Measurements from ENCODE around the gene OPN1MW3.
"Not testable (repeated sequence)": the region's sequence is repeated elsewhere in the genome, so short reads cannot be mapped to it uniquely, and the experiment has no call there.

Gene OPN1MW3

DNA sequence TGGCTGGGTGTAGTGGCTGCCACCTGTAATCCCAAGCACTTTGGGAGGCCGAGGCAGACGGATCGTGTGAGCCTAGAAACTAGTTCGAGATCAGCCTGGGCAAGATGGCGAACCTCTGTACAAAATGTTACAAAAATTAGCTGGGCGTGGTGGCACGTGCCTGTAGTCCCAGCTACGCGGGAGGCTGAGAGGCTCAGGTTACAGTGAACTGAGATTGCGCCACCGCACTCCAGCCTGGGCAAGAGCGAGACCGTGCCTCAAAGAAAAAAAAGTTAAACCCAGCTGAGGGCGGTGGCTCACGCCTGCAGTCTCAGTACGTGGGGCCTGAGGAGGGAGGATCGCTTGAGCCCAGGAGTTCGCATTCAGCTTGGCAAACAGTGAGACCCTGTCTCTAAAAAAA is 39.3 kb downstream of the OPN1MW3 start:
- no peak for DNase-seq (ENCODE audit: low read depth in 2 of 2)

GRCh38 chrX:154298312-154298711 is 40.9 kb downstream of the OPN1MW3 start:
- DNase-seq (ENCODE audit: low read depth in 2 of 2): no peak

DNA sequence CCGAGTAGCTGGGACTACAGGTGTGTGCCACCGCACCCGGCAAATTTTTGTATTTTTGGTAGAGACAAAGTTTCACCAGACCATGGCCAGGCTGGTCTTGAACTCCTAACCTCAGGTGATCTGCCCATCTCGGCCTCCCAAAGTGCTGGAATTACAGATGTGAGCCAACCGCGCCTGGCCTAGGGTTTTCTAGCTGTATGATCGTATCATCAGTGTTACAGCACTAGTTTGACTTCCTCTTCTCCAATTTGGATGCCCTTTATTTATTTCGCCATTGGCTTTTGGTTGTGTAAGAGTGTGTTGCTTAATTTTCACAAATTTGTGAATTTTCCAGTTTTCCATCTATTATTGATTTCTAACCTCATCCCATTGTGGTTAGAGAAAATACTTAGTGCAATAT is 43.4 kb downstream of the OPN1MW3 start:
- DNase-seq (ENCODE audit: low read depth in 2 of 2): no peak

- not testable (repeated sequence) for DNase-seq (ENCODE audit: low read depth in 2 of 2)
Observed at GRCh38 chrX:154302998-154303397, 45.6 kb downstream of the OPN1MW3 start.

DNA sequence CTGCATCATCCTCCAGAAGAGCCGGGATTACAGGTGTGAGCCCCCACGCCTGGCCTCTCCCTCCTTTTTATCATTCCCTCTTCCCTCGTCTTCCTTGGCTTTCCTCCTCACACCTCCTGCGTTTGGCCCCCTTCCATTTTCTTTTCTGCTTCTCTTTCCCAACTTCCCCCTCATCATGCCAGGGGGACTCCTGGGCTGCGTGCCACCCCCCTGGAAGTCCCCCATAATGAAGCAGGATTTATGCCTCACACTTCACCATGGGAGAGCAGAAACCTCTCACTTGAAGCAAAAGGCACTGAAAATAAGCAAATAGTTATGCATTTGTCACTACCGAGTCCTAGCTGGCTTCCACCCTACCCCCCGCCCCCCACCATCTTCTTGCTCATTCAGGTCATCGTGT is 46.1 kb downstream of the OPN1MW3 start:
- DNase-seq (ENCODE audit: low read depth in 2 of 2): no peak

- DNase-seq (ENCODE audit: low read depth in 2 of 2): no peak
Observed at GRCh38 chrX:154304846-154305245, 47.5 kb downstream of the OPN1MW3 start.

DNA sequence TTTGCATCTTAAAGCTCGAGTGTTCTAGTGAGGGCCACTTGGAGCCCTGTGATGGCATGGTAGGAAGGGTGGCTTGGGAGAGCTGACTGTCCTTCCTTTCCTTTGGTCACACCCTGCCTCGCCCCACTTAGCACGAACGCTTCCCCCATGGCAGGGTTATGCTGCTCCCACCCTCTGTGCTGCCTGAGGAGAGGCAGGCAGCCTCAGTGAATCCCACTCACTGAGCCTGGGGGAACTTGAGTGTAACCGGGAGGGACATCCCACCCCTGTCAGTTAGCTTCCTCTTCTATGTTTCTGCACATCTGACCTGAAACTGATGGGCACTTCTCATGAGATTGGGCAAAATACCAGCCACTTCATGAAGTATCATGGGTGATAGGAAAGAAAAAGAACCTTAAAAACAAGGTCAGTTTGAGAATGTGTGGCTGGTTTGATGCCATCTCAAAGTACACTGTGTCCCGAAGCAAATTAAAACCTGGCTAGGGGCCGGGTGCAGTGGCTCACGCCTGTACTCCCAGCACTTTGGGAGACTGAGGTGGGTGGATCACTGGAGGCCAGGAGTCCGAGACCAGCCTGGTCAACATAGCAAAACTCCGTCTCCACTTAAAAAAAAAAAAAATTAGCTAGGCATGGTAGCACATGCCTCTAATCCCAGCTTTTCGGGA is 48.3 kb downstream of the OPN1MW3 start:
- no peak for DNase-seq (ENCODE audit: low read depth in 2 of 2)

DNA sequence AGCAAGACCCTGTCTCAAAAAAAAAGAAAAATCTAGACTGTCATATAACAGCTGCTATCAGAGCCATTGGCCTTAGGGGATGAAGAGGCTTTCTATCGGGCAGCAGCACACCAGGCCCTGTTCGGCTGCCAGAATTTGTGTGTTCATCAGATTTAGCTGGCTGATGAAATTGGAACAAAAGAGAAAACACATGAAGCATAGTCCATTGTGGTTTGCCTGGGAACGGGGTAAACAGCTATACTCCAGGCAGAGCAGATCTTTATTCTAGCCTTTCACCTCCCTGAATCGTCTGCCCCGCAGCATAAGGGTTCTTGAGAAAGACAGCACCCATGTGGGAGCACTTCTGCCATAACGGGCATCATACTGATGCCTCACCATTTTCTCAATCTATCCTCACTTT is 49.8 kb downstream of the OPN1MW3 start:
- DNase-seq (ENCODE audit: low read depth in 2 of 2): no peak

DNA sequence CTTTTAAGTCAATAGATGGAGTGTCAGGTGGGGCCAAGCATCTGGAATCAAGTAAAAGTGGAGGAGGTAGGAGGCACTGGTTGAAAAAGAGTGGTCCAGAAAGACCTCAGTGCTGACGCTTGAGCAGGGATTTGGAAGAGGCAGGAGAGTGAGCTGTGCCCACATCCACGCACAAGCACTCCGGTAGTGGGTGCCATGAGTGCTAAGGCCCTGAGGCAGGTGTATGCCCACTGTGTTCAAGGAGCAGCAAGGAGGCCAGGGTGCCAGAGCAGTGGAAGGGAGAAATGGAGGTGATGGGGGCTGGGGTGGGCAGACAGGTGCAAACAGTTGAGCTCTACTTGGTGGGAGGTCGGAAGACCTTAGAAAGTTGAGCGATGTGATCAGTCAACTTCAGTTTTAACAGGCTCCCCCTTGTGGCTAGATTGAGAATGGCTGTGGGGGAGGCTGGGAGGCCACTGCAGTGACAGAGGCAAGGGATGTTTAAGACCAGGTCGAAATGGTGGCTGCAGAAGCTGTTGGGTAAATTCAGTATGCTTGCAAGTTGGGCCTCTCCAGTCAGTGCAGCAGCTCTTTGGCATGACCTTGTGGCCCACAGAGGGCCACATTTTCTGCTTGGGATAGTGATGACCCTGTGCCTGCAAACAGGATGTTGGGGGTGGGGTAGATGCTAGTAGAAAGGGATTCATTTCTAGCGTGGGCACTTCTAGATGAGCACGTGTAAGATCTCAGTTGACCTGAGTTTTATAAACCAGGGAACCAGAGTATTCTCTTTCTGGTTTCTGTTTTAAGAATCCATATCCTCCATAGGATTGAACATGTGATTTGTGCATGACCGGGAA is 50.9 kb downstream of the OPN1MW3 start:
- peak; percentile 54 to 65 for DNase-seq (ENCODE audit: low read depth in 2 of 2)

- no peak for DNase-seq (ENCODE audit: low read depth in 2 of 2)
Observed at GRCh38 chrX:154309041-154309775, 51.8 kb downstream of the OPN1MW3 start.

DNA sequence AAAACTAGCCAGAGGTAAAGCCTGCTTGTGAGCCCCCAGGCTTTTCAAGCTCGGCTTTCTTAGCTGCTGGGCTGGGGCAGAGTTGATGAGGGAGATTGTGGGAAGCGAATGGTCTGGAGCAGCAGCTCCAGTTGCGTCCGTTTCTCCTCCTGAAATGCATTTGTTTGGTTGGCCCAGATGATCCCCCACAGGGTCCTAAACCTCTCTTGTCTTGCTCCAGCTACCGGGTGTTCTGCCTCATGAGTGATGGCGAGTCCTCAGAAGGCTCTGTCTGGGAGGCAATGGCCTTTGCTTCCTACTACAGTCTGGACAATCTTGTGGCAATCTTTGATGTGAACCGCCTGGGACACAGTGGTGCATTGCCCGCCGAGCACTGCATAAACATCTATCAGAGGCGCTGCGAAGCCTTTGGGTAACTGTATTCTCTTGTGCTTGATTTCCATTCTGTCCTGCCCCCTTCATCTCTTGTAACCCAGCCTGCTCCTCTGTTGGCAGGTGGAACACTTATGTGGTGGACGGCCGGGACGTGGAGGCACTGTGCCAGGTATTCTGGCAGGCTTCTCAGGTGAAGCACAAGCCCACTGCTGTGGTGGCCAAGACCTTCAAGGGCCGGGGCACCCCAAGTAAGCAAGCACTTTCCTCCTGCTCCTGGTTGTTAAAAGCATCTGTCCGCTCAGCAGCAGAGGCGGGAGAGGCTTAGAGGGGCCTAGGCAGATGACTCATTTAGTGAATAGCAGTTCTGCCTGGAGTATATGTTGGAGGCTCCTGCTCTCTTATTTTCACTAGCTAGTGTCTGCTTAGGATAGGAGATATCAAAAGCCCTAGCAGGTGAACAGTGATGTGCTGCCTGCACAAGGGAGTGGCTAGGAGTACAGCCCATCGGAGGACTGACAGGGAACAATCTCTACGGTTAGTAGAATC is 53.5 kb downstream of the OPN1MW3 start:
- no peak for DNase-seq (ENCODE audit: low read depth in 2 of 2)

- no peak for DNase-seq (ENCODE audit: low read depth in 2 of 2)
Observed at GRCh38 chrX:154312116-154312515, 54.7 kb downstream of the OPN1MW3 start.

GRCh38 chrX:154313147-154313546 is 55.8 kb downstream of the OPN1MW3 start:
- DNase-seq (ENCODE audit: low read depth in 2 of 2): no peak

DNA sequence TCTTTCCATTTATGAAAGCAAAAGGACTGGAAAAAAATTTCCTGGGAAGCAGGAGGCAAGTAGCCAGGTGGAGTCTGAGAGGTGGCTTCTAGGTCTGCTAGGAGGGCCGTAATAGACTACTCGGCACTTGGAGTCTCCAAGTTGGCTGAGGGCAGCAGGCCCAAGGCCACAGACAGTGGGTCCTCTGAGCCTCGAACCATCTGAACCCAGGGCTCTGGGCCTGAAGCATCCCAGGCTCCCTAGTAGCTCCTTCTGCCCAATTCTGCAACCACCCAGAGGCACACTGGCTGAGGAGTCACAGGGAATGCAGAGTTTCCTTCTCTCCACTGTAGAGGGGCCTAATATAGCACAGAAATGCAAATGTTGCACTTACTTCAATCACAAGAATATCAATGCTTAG is 58.0 kb downstream of the OPN1MW3 start:
- no peak for DNase-seq (ENCODE audit: low read depth in 2 of 2)

GRCh38 chrX:154317391-154317995 is 60.1 kb downstream of the OPN1MW3 start:
- DNase-seq (ENCODE audit: low read depth in 2 of 2): no peak

GRCh38 chrX:154320406-154320805 is 63.0 kb downstream of the OPN1MW3 start:
- DNase-seq (ENCODE audit: low read depth in 2 of 2): no peak

Data from stimulated activated CD8-positive, alpha-beta memory T cell treated with anti-CD3 and anti-CD28 coated beads, Interleukin-7, amount 100 ng/mL, for 4 hours (primary cell).